Nephron progenitor cell (in vitro differentiated cells): ENCODE data around the gene CPTP.
A peak's percentile ranks its signal among the peaks of the same experiment; 100 is the strongest.

ENCODE experiments used
- DNase-seq: peaks from one replicate; pipeline ENCODE4 v3.0.0; 2021
- H3K27ac Mint-ChIP-seq: 2 replicates; pipeline ENCODE4 v1.8.0; 2021; ENCODE audit warnings: mild to moderate bottlenecking, moderate library complexity, mixed read lengths
- H3K27me3 Mint-ChIP-seq: 2 replicates; pipeline ENCODE4 v1.8.0; 2021; ENCODE audit warnings: mild to moderate bottlenecking, low read depth, mixed read lengths; ENCODE audit not compliant: poor library complexity
- H3K36me3 Mint-ChIP-seq: 2 replicates; pipeline ENCODE4 v1.8.0; 2021; ENCODE audit warnings: low read depth, mixed read lengths
- H3K4me1 Mint-ChIP-seq: 2 replicates; pipeline ENCODE4 v1.8.0; 2021; ENCODE audit warnings: mixed read lengths
- H3K4me3 Mint-ChIP-seq: 2 replicates; pipeline ENCODE4 v1.8.0; 2021; ENCODE audit warnings: mild to moderate bottlenecking, moderate library complexity, mixed read lengths
- H3K9me3 Mint-ChIP-seq: 2 replicates; pipeline ENCODE4 v1.8.0; 2021; ENCODE audit warnings: mild to moderate bottlenecking, moderate library complexity, mixed read lengths
- TF ChIP-seq, protein P1 (sequence below): fragments of 200-600 bp; sonication (generic); IDR thresholded peaks from 2 replicates; pipeline ENCODE4 v1.5.0; 2021; ENCODE audit warnings: antibody characterized with exemption

The CPTP gene

DNA sequence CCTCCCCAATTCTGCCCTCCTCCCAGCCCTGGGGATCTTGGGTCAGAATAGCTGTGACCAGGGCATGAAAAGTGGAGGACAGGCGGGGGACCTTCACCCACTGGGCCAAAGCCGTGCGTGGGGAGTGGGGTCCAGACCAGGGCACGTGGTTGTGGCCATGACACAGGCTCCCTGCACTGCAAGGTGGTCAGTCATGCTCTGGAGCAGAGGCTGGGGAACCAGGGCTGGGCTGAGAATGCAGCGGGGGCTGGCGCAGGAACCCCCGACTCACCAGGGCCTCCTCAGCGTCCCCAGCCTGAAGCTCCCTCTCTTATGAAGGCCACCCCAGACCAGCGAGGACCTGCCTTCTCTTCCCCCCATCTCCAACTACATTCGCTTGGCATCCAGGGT, 21.9 kb downstream of the CPTP start:
- H3K27me3 Mint-ChIP-seq = no peaks in the 10 kb centered on the region
- no peak overlapping the region for H3K27ac Mint-ChIP-seq
- H3K9me3 Mint-ChIP-seq = no peaks in the 10 kb centered on the region
- H3K36me3 Mint-ChIP-seq = no peaks in the 10 kb centered on the region
- DNase-seq = no peak
- peaks cover 19% of the 10 kb centered on the region for H3K4me1 Mint-ChIP-seq
- peak overlapping the region; percentile 82 for H3K4me3 Mint-ChIP-seq
- TF ChIP-seq, protein P1, sequence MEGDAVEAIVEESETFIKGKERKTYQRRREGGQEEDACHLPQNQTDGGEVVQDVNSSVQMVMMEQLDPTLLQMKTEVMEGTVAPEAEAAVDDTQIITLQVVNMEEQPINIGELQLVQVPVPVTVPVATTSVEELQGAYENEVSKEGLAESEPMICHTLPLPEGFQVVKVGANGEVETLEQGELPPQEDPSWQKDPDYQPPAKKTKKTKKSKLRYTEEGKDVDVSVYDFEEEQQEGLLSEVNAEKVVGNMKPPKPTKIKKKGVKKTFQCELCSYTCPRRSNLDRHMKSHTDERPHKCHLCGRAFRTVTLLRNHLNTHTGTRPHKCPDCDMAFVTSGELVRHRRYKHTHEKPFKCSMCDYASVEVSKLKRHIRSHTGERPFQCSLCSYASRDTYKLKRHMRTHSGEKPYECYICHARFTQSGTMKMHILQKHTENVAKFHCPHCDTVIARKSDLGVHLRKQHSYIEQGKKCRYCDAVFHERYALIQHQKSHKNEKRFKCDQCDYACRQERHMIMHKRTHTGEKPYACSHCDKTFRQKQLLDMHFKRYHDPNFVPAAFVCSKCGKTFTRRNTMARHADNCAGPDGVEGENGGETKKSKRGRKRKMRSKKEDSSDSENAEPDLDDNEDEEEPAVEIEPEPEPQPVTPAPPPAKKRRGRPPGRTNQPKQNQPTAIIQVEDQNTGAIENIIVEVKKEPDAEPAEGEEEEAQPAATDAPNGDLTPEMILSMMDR = no peak

DNA sequence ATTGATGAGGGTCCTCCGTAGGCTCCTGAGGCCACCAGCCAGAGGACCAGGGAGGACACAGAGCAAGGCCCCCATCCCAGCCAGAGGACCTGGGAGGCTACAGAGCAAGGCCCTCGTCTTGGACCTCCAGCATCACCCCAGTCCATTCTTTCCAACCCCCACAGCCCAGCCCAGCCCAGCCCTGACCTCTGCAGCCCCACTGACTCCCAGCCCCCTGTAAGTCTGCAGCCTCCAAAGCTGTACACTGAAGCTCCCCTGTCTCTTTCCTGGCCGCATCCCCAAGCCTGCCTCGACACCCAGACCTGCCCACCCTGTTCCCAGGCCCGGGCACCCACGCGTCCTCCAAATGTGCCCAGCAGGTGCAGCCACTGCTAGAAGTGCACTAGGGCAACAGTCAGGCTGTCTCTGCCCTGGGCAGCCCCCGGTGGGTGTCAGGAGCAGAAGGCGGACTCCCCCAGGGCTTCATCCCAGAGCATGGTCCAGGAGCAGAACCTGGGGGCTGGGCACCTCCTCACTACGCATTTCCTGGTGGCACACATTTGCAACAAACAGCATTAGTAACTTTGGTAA, 22.5 kb downstream of the CPTP start:
- no peaks in the 10 kb centered on the region for H3K36me3 Mint-ChIP-seq
- TF ChIP-seq, protein P1 = no peak
- DNase-seq = no peak
- peaks cover 22% of the 10 kb centered on the region for H3K4me1 Mint-ChIP-seq
- peak overlapping the region; percentile 82 for H3K4me3 Mint-ChIP-seq
- no peaks in the 10 kb centered on the region for H3K9me3 Mint-ChIP-seq
- no peak overlapping the region for H3K27ac Mint-ChIP-seq
- H3K27me3 Mint-ChIP-seq = no peaks in the 10 kb centered on the region

DNA sequence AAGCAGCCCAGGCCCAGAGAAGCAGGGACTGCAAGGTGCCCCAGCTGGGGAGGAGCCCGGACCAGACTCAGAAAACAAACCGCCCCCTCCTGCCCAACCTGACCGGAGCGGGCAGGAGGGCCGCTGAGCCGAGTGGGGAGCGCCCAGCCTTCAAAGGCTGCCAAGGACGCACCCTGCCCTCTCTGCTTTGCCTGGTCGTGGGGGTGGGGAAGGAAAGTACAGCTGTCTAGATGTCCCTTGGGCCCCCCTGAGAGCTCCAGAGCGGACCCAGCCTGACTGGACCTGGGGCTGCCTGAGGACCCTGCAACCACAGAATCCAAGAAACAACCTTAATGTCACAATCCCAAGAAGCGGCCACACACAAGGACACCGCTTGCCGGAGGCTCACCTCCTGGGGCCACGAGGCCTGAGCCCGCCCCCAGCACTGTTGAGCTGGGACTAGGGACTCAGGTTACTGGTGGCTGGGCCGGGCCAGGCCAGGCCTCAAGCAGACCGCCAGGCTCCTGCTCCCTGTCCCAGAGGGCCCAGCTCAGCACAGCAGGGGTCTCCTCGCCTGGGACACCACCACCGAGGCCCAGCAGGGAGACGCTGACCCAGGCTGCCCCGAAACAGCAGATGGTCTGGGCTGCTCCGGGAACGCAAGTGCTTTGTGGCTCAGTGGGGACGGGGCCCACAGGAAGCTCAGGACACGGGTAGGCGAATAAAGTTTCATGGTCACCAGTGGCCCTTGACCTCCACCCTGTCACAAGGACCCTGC, 23.2 kb downstream of the CPTP start:
- H3K9me3 Mint-ChIP-seq = no peaks in the 10 kb centered on the region
- no peaks in the 10 kb centered on the region for H3K36me3 Mint-ChIP-seq
- H3K27ac Mint-ChIP-seq = no peak overlapping the region
- H3K4me1 Mint-ChIP-seq = peaks cover 29% of the 10 kb centered on the region
- DNase-seq = peak; percentile 58
- H3K4me3 Mint-ChIP-seq = peak overlapping the region; percentile 82
- H3K27me3 Mint-ChIP-seq = peaks cover 3% of the 10 kb centered on the region
- TF ChIP-seq, protein P1 = no peak

DNA sequence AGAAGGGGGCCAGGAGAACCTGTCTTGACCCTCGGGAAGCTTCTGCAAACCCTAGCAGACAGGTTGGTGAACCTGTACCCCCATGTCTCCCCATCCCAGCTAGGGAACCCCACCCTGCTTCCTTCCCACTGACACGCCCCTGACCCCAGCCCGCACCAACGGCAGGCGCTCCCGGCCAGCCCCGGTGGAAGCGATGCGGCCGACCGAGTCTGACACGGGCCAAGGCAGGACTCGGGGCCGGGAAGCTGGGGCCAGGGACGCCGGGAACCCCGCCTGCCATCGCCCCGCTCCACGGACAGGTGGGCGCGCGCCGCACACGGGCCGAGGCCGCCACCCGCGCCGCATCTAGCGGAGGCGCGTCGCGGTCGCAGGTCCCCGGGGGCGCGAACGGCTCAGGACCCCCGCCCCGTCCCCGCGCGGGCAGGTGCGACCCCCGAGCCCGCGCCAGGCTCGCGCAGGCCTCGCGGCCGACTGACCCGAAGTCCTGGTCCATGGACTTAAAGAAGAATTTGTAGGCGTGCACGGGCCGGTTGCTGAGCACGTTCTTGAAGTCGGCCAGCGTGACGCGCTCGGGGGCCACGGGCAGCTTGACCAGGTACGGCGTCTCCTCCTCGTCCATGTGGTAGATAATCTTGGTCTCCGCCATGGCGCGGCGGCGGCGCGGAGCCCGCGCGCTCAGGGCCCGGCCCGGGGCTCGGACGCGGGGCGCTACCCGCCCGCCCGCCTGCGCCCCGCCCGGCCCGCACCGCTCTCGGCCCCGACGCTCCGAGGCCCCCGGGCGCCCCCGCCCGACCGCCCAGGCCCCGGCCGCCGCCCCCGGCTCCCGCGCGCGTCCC, 24.0 kb downstream of the CPTP start:
- H3K36me3 Mint-ChIP-seq = no peaks in the 10 kb centered on the region
- peaks cover 3% of the 10 kb centered on the region for H3K27me3 Mint-ChIP-seq
- no peak overlapping the region for H3K27ac Mint-ChIP-seq
- H3K9me3 Mint-ChIP-seq = no peaks in the 10 kb centered on the region
- H3K4me1 Mint-ChIP-seq = peaks cover 37% of the 10 kb centered on the region
- TF ChIP-seq, protein P1 = no peak
- peak overlapping the region; percentile 82 for H3K4me3 Mint-ChIP-seq
- peak; percentile 50 for DNase-seq

DNA sequence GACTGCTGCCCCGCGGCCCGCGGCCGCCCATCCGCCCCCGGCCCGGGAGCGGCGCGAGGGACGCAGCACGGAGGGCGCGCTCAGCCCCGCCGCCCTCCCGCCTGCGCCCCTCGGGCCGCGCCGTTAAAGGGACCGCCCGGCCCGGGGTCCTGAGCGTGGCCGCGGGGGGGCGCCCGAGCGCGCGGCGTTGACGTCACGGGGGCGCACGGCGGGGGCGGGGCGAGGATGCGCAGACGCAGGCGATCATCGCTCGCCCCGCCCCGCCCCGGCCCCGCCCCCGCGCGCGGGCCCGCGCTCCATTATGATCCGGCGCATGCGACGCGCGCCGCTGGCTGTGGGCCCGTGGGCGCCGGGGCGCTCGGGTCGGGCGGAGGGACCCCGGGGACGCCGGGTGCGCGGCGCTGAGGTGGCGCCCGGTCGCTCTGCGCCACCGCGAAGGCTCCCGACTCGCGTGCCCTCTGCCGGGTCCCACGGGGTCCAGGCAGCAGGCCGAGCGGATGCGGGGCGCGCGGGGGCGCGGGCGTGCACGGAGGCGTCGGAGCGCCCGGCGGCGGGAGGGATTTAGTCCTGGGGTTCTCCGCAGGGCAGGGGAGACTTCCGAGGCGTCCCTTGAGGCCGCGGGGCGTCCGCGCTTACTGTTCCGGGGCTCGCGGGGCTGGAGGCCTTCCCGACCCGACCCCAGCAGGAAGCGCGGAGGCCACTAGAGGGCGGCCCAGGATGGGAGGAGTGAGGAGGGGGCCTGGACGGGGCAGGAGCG, 24.8 kb downstream of the CPTP start, which contains the start of gene DVL1:
DVL1 (minus strand) TSS at position 163 of the 757 bp plus-strand sequence. CDS start 353 bp downstream, outside the sequence.
- peak; percentile 81 for DNase-seq
- Mint-ChIP-seq H3K4me1 (peaks cover 45% of the 10 kb centered on the region), H3K9me3 (no peaks in the 10 kb centered on the region), H3K27ac (no peak within 1 kb of the TSS), H3K27me3 (peaks cover 3% of the 10 kb centered on the region), H3K36me3 (no peaks in the 10 kb centered on the region), H3K4me3 (peak within 1 kb of the TSS; percentile 82)
- TF ChIP-seq, protein P1 = peak; percentile 22
